Esophagus mucosa (tissue), 1 donor: ENCODE measurements around the gene COL8A2. TPM values are rescaled to one million over a fixed set of nuclear protein-coding genes. Genes with fewer than 3 reads are reported as not detected.
"Not testable (repeated sequence)": the region's sequence is repeated elsewhere in the genome, so short reads cannot be mapped to it uniquely, and the experiment has no call there.

ENCODE experiments used
- ATAC-seq: fragments of 200-7000 bp; cut with Tn5 transposase; one replicate; pipeline ENCODE4 v1.9.1; 2020
- total RNA-seq: library from RNA; stranded (reverse); gene quantifications from one replicate; pipeline ENCODE4 v1.2.4, GENCODE V29; 2023
- donor health status: DM: yes; HTN: yes; CAD: no.

COL8A2 gene
- total RNA-seq = 2.7 TPM

DNA sequence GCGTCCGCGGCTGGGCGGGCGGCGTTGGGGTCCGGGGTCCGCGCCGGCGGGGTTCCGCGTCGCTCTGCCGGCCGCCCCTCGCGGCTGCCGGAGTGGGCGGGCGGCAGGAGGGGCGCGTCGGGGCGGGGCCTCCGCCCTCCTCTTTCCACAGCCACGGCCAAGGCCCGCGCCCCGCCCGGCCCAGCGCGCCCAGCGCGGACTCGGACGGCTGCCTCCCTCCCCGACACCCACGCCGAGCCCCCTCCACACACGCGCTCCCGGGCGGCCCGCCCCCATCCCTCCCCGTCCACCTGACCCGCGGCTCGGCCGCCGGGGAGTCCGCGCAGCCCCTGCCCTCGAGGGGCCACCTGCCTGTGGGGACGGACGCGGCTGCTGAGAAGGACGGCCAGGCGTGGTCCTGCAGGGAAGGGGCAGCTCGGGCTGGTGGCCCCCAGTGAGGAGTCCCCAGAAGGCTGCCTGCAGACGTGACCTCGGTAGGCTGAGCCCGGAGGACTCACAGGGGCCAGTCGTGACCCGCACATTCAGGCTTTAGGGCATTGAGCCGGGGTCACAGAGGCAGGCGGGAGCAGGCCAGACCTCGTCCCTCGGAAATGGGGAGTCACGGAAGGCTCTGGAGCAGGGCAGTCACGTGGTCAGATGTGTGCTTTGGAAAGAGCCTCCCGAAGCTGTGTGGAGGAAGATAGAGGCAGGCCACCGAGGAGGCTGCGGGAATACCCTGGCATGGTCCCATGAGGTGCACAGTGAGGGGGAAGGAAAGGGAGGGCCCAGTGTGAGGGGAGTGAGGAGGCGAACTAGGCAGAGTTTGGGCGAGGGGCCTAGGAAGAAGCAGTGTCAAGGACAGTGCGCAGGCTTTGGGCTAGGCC is at the start of gene COL8A2:
TSS of gene COL8A2 (minus strand) at position 94 of the 863 bp plus-strand sequence. CDS start 24,980 bp downstream, outside the sequence.
- peak; percentile 26 for ATAC-seq

DNA sequence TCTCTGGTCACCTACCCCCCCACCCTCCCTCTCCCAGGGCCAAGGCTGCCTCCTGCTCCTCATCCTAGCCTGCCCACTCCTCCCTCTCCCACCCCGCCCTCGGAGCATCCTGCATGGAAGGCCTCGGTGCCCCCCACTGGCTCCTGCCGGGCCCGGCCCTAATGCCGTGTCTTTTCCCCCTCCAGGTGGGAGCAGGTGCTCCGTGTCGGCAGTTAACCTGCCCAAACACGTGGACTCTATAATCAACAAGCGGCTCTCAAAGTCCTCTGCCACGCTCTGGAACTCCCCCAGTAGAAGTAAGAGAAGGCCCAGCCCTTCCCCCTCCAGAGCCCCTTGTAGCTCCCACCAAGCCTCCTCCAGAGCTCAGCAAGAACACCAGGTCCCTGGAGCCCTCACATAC is 49.7 kb upstream of the COL8A2 start:
- no peak for ATAC-seq

GRCh38 chr1:36172983-36173382 is 48.0 kb upstream of the COL8A2 start:
- peak; percentile 57 for ATAC-seq

DNA sequence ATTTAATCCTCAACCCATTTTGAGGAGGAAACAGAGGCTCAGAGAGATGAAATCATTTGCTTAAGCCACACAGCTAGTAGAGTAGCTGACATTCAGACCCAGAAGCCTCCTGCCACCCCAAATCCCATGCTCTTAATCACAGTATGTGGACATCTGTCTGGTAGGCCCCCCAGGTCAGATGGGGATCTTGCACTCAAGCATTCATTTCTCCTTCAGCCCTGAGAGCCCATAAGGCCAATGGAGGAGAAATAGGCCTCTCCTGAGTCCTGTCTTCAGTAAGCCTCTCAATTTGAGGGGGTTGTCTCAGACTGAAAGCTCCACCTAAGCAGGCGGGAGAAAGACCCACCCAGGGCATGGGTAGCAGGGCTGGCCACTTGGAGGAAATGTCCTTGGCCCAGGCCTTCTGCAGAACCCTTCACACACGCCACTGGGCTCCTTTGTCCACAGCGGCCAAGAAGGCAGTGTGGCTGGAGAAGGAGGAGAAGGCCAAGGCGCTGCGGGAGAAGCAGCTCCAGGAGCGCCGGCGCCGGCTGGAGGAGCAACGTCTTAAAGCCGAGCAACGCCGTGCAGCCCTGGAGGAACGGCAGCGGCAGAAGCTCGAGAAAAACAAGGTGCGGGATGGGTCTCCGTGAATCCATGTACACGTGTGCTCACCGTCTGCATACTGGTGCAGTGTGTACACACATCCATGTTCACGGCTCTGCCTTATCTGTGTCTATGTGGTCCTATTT is 47.2 kb upstream of the COL8A2 start:
- no peak for ATAC-seq

GRCh38 chr1:36170643-36171412 is 45.8 kb upstream of the COL8A2 start:
- no peak for ATAC-seq

- ATAC-seq = no peak
Observed at GRCh38 chr1:36168514-36168913, 43.5 kb upstream of the COL8A2 start.

DNA sequence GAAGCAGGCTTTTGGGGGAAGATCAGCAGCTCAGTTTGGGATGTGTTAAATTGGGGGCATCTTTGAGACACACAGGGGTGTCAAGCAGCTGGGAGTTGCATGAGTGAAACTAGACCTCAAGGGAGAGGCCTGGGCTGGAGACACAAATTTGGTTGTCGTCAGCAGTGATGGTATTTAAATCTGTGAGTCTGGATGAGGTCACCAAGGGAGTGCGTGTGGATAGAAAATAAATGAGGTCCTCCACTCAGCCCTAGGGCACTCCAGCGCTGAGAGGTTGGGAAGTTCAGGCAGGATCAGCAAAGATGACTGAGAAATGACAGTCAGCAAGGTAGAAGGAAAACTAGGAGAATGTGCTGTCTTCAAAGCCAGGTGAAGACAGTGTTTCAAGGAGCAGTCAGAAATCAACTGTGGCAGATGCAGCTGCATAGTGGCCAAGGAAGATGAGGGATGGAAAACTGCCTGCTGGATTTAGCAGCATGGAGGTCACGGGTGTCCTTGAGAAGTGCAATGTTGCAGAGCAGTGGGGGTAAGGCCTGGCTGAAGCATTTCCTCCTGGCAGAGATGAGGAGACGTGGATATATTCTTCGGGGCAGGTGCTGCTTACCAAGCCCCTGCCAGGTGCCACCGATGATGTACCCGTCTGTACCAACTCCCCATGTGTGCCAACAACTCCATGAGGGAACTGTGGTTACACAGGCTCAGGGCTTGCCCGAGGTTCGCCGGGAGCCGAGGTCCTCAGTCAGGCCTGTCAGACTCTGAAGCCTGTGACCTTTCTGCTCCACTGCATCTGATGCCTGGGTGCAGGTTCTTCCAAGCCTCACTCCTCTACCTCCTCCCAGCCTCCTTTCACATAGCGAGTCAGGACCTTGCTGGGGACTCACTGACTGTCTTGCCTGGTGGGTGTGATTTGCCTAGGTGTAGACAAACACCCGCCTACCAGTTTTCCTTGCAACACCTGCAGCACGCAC is 42.2 kb upstream of the COL8A2 start:
- peak; percentile 41 for ATAC-seq

DNA sequence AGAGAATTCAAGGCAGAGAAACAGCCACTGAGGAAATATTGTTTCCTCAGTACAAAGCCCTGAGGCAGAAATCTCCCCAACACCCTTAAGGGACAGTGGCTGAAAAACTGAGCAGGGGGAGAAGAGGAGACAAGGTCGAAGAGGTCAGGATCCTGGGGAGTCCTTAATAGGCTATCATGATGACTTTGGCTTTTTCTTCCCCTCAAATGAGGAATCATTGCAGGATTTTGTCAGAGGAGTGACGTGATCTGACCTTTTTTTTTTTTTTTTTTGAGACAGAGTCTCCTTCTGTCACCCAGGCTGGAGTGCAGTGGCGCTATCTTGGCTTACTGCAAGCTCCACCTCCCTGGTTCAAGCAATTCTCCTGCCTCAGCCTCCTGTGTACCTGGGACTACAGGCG is 41.1 kb upstream of the COL8A2 start:
- ATAC-seq = no peak

- ATAC-seq = no peak
Observed at GRCh38 chr1:36165145-36165544, 40.1 kb upstream of the COL8A2 start.

GRCh38 chr1:36164361-36164760 is 39.3 kb upstream of the COL8A2 start:
- ATAC-seq = no peak

DNA sequence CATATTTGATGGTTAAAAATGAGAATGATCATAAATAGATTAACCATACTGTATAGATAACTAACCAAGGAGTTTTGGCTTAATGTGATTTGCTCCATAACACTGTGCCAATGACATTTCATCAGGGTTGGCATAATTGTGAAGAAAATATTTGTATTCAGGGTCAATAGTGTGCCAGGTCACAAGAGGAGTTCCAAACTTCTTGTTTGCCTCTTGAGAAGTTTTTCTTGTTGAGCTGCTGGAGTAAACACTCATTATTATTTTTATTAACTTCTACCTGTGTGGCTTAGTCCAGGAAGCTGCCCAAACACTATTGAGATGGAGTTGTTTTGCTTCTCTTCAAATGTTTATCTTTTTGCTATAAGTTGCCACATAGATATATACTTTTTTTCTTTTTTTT is 38.4 kb upstream of the COL8A2 start:
- no peak for ATAC-seq

GRCh38 chr1:36162680-36163239 is 37.7 kb upstream of the COL8A2 start:
- ATAC-seq = no peak

DNA sequence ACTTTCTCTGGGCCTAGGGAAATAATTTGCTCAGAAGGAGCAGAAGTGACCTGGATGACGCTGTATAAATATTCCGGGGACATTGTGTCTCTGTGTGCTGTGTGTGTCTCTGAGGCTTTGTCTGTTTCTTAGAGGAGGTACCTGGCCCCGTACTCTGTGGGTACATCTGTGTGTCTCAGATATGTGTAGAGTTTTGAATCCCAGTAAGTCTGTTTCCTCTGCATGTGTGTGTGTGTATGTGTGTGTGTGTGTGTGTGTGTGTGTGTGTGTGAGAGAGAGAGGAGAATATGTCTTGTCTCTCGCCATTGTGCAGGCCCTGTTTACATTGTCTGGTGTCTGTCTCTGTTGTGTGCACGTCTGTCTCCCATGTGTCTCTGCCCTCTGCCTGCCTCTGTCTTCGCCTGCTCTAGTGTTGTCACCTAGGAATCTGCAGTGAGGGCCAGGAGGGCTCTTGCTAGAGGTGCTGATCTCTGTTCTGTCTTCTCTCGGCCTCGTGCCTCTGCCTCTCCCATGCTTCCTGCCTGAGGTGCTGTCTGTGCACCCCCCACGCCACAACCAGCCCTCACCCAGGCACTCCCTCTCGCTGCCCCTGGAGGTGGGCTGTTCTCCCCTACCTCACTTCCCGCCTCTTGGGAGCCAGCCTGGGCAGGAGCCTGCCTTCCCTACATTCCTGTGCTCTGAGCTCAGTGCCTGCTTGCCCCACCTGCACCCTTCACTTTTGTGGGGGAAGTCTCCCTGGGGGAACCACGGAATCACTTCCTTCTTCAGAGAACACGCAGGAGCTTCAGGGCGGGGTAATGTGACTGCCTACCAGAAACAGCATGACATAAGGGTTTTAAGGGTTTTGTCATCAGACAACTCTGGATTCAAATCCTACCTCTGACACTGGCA is 36.9 kb upstream of the COL8A2 start:
- peak; percentile 75 for ATAC-seq

GRCh38 chr1:36160949-36161485 is 36.0 kb upstream of the COL8A2 start:
- peak; percentile 20 for ATAC-seq

- ATAC-seq = no peak
Observed at GRCh38 chr1:36160388-36160948, 35.4 kb upstream of the COL8A2 start.

DNA sequence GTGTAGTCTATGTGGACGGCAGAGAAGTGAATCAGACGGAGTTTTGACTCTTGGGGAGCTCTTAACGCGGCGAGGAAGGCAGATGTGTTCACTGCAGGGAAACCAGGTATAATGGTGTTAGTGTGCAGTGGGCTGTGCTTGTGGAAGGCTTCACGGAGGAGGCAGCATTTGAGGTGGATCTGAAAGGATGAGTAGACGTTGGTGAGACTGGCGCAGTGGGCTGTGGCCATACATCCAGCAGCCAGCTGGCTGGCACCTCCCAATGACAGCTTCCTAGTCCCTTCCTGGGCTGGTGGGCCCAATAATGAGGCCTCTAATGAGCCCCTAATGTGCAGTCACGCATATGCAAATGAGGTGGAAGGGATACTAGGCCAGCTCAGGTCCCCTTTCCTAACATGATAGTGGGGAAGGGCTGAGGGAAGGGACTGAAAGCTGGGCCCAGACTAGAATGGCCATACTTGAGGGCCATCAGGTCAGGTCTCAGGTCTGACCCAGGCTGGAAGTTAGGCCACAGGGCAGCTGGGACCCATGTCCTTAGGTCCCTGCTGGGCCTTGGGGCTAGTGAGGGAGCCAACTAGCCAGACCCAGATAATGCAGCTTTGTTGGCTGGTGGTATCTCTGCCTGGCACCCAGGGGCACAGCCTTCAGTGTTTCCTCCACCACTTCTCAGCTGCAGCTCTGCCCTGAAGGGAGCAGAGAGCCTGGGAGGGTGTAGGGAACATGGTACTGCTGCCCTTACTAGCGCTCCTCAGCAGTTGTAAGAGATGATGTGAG is 34.8 kb upstream of the COL8A2 start:
- ATAC-seq = no peak

GRCh38 chr1:36158827-36159252 is 33.8 kb upstream of the COL8A2 start:
- not testable (repeated sequence) for ATAC-seq

DNA sequence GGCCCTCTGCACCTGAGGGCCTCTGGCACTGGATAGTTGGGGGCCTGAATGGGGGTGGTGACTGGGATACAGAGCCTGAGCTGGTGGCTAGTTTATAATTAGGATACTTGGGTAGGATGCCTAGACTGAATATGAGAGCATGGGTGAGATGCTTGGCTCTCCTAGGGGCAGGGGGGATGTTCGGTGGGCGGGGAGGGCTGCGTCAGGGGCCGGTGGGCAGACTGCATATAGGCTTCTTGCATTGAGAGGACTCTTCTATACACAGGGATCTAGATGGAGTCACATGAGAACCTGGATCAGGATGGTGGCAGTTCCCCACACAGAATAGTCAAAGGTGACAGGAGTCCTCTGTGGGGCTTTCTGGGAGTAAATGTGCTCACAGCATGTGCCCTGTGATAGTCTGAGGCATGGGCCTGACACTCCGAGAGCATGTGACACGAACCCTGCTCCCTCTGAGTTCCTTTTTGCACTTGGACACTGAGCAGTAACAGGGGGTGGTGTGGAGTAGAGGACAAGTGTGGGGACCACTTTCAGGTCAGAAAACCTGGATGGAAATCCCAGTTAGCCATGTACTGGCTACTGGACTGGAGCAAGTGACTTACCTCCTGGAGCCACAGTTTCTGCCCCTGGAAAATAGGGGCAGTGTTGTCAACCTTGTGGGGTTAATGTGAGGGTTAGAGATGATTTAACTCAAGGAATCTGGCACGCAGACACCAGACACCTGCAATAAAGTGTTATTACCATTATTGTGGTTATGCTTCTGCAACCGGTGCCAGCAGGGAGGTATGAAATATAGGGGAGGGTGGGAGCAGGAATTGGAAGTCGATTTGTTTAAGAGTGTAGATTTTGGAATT is 33.2 kb upstream of the COL8A2 start:
- no peak for ATAC-seq
